ENCODE measurements around the gene CFAP77.
"Not testable (repeated sequence)": the region's sequence is repeated elsewhere in the genome, so short reads cannot be mapped to it uniquely, and the experiment has no call there.

Gene CFAP77

GRCh38 chr9:132409828-132410528 is at the start of gene CFAP77:
CFAP77 (plus strand) TSS chr9:132410211; CDS start chr9:132410272, 61 bp downstream.
- no peak for DNase-seq

DNA sequence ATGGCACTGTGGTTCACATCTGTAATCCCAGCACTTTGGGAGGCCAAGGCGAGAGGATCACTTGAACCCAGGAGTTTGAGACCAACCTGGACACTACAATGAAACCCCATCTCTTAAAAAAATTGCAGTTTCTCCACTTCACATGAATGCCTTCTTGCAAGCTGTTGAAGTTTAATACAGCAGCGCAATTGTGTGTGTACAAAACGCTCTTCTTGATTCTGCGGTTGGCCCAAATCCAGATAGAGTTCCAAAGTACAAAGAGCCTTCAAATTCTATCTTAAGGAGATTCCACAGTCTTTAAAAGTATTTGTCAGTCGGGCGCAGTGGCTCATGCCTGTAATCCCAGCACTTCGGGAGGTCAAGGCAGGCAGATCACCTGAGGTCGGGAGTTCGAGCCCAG is 45.9 kb upstream of the CFAP77 start:
- no peak for DNase-seq

DNA sequence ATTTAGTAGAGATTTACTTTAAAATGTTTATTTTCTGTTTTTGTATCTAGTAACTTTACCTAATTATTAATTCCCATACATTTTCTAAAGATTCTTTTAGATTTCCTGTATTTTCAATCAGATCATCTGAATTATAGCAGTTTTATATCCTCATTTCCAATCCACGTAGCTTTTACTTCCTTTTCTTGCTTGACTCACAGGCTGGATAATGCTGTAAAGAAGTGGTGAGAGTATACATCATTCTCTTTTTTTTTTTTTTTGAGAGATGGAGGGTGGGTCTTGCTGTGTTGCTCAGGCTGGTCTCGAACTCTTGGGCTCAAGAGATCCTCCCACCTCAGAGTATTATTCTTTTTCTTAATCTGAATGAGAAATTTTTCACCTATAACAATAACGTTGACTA is 44.0 kb upstream of the CFAP77 start:
- DNase-seq = no peak

DNA sequence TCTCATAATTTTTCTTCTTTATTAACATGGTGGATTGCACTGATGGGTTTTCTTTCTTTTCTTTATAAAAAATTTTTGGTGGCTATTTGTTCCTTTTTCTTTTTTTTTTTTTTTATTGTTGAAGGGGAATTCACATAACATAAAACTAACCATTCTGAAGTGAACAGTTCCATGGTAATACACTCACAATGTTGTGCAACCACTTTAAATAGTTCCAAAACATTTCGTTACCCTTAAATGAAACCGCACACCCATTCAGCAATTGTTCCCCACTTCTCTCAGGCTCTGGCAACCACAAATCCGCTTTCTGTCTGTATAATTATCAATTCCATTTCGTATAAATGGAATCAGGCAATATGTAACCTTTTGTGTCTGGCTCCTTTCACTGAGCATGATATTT is 43.5 kb upstream of the CFAP77 start:
- no peak for DNase-seq

GRCh38 chr9:132367613-132368313 is 42.2 kb upstream of the CFAP77 start:
- no peak for DNase-seq

- DNase-seq = no peak
These were observed 40.6 kb upstream of the CFAP77 start for GRCh38 chr9:132369421-132369820.

DNA sequence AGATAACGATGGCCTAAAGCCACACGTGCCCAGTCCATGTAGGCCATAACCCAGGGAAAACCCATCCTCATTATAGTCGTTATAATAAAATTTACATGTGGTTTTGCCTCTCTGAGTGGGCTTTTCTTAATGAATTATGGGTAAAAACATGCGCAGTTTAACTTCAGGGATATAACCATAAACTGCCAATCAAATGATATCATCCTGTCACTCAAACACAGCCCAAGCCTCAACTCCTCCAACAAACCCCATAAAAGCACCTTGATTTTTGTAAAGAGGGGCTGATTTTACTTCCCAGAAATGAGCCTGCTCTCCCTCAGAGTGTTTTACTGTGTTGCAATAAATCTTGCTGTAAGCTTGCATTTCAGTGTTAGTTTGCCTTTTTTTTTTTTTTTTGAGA is 39.4 kb upstream of the CFAP77 start:
- DNase-seq = no peak

GRCh38 chr9:132372177-132373095 is 37.6 kb upstream of the CFAP77 start:
- no peak for DNase-seq

DNA sequence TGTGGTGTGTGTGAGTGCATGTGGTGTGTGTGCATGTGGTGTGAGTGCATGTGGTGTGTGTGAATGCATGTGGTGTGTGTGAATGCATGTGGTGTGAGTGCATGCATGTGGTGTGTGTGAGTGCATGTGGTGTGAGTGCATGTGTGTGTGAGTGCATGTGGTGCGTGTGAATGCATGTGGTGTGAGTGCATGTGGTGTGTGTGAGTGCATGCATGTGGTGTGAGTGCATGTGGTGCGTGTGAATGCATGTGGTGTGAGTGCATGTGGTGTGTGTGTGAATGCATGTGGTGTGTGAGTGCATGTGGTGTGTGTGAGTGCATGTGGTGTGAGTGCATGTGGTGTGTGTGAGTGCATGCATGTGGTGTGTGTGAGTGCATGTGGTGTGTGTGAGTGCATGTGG is 32.2 kb upstream of the CFAP77 start:
- DNase-seq = not testable (repeated sequence)

- DNase-seq = not testable (repeated sequence)
These were observed 31.6 kb upstream of the CFAP77 start for GRCh38 chr9:132378416-132378815.

DNA sequence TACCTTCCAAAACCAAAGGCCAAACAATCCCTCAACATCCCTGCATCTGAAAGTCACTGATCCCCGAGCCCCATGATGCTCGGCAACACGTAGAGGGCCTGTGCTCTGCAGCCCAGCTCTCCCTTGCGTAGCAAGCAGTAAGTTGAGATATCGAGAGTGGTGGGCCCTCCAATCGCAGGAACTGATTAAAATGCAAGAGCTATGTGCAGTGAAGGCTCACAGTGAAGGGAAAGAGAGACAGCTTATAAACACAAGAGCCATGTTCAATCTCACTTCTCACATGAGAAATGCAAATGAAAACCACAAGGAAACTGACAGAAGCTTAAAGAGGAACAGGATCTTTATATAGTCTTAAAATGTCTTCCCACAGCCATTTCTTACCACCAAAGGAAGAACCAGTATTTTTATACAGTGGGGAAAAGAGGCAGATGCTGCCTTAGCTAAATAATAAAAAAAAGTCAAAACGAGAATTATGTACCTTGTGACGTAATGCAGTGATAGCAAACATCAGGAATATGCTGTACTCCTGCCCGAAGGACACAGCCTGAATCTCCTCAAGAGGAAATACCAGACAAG is 28.0 kb upstream of the CFAP77 start:
- DNase-seq = no peak

DNA sequence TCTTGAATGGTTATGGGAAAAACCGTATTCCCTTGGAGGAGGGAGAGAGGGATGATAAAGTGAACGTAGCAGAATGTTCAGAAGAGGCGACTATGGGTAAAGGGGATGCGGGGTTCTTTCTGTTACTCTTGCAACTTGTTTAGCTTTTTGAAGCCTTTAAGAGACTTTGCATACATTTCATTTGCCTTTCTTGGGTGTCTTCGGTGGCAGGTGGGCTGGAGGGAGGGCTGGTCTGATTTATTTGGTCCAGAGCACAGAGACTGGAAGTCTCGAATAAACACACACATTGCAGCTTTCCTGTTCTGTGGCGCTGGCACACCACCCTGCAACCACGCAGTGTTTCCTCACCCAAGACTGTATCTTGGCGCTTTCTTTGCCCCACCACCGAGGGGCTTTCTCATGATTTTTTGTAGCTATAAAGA is 26.5 kb upstream of the CFAP77 start:
- DNase-seq = no peak

- DNase-seq = no peak
These were observed 25.6 kb upstream of the CFAP77 start for GRCh38 chr9:132384376-132384775.

DNA sequence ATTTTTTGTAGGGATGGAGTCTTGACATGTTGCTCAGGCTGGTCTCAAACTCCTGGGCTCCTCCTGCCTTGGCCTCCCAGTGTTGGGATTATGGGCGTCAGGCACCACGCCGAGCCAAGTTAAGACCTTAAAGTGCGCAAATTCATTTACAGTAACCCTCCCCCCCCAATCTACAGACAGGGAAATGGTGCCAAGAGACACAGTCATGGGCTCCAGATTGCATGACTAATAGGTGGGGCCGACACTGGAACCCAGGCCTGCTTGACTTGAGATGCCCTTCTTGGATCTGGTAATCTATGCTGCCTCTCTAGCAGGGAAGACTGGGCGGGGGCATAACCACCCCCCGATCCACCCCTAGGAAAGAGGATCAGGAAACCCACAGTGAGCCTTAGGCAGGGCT is 22.9 kb upstream of the CFAP77 start:
- no peak for DNase-seq

GRCh38 chr9:132390966-132391365 is 19.0 kb upstream of the CFAP77 start:
- DNase-seq = no peak

DNA sequence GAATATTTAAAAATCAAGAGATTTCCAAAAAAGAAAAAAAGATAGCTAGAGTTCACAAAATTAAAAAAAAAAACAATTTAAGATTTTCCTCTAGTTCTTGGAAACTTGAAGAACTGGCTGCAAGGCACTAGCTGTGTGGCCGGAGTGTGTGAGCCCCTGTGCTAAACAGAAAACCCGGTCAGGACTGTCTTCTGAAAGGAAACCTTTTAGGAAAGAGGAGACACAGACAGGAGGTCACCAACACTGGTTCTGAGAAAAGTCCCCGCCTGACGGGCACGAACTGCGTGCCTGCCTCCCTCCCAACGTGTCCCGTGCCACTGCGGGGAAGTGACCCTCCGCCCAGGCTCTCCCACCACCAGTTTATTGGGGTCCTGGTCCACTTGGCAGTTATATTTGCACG is 18.6 kb upstream of the CFAP77 start:
- DNase-seq = no peak

GRCh38 chr9:132395560-132395959 is 14.5 kb upstream of the CFAP77 start:
- no peak for DNase-seq

- no peak for DNase-seq
These were observed 8.2 kb upstream of the CFAP77 start for GRCh38 chr9:132401824-132402223.

- no peak for DNase-seq
These were observed 5.7 kb upstream of the CFAP77 start for GRCh38 chr9:132404228-132404881.

GRCh38 chr9:132406554-132407122 is 3.4 kb upstream of the CFAP77 start, which contains the start of gene TTF1:
TTF1 (minus strand) TSS chr9:132406840; CDS start chr9:132402821, 4,019 bp downstream.
- peak; percentile 83 for DNase-seq

DNA sequence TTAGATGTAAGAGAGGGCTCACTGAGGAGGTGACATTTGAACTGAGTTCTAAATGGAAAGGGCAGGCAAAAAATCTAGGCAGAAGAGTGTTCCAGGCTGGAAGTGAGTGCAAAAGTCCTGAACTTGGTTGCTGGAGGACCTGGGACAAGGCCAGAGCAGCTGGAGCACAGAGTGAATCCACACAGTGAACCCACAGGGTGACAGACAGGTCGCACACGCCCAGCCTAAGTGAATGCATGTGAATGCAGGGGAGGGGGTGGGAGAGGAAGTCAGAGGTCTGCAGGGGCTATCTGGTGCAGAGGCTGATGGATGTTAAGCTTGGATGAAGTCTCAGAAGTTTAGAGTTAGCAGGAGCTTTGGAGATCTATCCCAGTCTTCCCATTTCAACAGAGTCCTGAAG is 2.8 kb upstream of the CFAP77 start:
- no peak for DNase-seq

GRCh38 chr9:132408521-132408920 is 1.5 kb upstream of the CFAP77 start:
- no peak for DNase-seq

Data from NCI-H1092 (cell line).